HFF-Myc (cell line): ENCODE measurements around the gene TAF8.

Source experiments
- DNase-seq: peaks from one replicate; pipeline ENCODE4 v3.0.0-alpha.2; 2011; ENCODE audit warnings: low read depth; ENCODE audit errors: extremely low read depth
- H3K4me3 ChIP-seq: replicated peaks from 2 replicates; pipeline ENCODE4 v1.5.1; 2011; ENCODE audit warnings: low read depth, mild to moderate bottlenecking, control low read depth, low read length
- TF ChIP-seq, protein P1 (sequence below): IDR thresholded peaks from 2 replicates; pipeline ENCODE4 v1.5.1; 2012; ENCODE audit warnings: mild to moderate bottlenecking, low read depth, low read length, control low read depth; ENCODE audit errors: missing control alignments

TAF8 gene

GRCh38 chr6:42078386-42078785 lies 28.1 kb downstream of the TAF8 start:
- no peak for DNase-seq
- no peak overlapping the region for H3K4me3 ChIP-seq
- TF ChIP-seq, protein P1, sequence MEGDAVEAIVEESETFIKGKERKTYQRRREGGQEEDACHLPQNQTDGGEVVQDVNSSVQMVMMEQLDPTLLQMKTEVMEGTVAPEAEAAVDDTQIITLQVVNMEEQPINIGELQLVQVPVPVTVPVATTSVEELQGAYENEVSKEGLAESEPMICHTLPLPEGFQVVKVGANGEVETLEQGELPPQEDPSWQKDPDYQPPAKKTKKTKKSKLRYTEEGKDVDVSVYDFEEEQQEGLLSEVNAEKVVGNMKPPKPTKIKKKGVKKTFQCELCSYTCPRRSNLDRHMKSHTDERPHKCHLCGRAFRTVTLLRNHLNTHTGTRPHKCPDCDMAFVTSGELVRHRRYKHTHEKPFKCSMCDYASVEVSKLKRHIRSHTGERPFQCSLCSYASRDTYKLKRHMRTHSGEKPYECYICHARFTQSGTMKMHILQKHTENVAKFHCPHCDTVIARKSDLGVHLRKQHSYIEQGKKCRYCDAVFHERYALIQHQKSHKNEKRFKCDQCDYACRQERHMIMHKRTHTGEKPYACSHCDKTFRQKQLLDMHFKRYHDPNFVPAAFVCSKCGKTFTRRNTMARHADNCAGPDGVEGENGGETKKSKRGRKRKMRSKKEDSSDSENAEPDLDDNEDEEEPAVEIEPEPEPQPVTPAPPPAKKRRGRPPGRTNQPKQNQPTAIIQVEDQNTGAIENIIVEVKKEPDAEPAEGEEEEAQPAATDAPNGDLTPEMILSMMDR = no peak

DNA sequence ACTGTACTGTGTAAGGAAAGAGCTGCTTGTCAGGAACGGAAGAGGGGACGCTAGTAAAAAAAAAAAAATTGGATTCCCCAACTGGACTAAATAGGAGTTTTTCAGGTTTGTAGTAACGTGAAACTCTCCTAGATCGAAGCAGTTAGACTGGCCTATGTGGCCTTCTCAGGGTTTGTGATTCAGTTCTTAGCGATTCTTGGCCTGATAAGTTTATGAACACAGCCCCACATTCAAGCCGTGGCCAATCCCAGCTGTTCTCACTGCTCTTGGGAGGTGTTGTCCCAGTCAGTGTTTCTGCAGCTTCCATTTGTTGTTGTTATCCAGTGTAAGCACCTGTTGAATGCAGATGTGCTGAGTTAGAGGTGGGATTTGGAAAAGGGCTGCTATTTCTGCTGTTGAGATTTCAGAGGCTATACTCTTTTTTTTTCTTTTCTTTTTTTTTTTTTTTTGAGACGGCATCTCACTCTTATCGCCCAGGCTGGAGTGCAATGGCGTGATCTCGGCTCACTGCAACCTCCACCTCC lies 29.7 kb downstream of the TAF8 start:
- TF ChIP-seq, protein P1 = no peak
- H3K4me3 ChIP-seq = no peak overlapping the region
- no peak for DNase-seq

GRCh38 chr6:42083530-42083929 lies 33.2 kb downstream of the TAF8 start:
- DNase-seq = no peak
- TF ChIP-seq, protein P1 = no peak
- no peak overlapping the region for H3K4me3 ChIP-seq

DNA sequence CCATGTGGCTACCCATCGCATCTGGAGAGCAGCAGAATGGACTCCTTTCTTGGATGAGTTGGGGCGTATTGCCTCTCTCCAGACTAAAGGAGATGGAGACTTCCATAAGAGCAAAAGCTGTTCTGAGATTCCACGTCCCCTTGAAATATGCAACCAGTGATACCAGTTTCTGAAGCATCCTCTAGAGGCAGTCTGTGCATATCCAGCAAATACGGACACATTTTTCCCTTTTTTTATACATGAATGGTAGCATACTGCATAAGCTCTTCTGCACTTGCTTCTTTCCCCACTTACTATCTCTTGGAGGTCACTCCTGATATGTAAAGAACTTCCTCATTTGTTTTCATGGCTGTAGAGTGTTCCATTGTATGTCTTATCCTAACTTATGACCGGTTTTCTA lies 34.6 kb downstream of the TAF8 start:
- TF ChIP-seq, protein P1 = no peak
- no peak overlapping the region for H3K4me3 ChIP-seq
- no peak for DNase-seq

DNA sequence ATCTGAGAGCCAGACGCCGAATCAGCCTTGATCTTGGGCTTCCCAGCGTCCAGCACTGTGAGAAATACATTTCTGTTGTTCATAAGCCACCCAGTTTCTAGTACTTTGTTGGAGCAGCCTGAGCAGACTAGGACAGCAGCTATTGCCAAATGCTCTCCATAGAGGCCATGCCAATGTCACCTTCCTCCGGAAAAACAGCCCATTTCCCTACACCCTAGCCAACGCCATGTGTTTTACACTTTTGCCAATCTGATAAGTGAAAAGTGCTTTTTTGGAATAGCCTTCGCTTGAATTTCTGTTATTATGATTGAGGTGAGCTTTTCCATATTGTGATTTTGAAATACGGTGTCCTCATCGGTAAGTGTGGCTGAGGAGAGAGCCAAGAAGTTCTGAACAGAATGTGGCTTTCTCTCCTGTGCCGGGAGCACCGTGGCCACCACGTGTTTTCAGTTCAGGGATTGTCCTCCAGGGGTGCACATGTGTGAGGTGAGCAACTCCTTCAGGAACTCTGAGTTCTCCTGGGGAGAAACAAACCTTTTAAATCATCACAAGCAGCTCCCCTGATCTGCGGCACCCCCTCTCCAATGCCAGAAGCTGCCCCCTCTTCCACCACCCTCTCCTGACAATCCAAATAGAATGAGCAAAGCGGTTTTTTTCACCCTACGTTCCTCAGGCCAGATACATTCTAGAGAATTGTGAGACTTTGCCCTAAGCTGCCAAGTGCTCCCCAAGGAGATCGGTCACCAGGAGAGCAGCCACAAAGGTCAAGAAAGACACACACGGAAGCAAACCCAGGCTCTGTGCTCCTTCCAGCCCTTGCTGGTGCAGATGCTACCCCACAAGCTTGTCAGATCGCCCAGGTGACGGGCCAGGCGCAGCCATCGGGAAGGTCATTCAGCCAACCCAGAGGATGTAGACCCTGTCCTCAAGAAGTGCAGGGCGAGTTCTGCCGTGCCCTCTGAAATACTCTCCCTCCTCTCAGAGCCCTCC lies 36.0 kb downstream of the TAF8 start:
- H3K4me3 ChIP-seq = no peak overlapping the region
- no peak for DNase-seq
- TF ChIP-seq, protein P1 = peak; percentile 19

GRCh38 chr6:42088101-42088591 lies 37.8 kb downstream of the TAF8 start:
- no peak overlapping the region for H3K4me3 ChIP-seq
- no peak for DNase-seq
- TF ChIP-seq, protein P1 = no peak
